Measurements from ENCODE around the gene SAMD1.
A peak's percentile ranks its signal among the peaks of the same experiment; 100 is the strongest.

Gene SAMD1

DNA sequence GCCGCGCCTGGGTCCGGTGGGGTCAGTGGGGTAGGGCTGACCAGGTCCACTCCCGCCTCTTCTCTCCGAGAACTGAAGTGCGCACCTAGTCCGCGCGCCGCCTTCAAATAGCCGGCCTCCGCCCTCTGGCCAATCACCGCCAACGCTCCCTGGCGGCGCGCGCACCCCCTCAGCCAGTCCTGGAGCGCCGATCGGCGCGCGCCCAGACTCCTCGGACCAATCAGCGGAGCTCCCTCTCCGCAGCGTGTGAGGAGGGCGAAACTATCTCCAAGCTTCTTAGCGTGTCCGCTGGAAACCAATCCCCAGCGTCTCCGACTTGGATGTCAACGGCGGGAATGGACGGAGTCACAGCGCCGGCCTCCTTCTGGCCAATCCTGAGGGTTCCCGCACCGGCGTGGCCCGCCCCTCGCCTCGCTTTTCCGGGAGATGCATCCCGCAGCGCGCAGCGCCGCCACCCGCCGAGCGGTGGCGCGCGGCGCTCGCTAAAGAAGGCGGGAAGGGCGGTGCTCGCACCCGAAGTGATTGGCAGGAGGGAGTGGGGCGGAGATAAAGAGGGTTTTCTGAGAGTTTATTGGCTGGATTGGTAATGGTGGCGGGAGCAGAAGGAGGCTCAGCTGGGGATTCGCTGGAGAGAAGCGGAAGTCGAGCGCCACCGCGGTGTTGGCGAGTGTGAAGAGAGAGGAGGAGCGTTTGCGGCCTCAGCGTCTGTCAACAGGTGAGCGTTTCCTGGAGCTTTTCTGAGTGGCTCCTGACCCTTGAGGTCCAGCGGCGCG, 46.1 kb upstream of the SAMD1 start, which contains the start of gene ASF1B:
Gene ASF1B, minus strand, starts transcription at position 81 of the 773 bp plus-strand sequence. CDS start 133 bp downstream, outside the sequence.
- Histone ChIP-seq H3K9ac (ENCODE audit: low read length) (peak within 1 kb of the TSS; percentile 85), H3K36me3 (replicated peaks; ENCODE audit: insufficient read depth, low read length) (no peaks in the 10 kb centered on the region), H3K9me3 (replicated peaks; ENCODE audit: insufficient read depth, low read length) (no peaks in the 10 kb centered on the region), H3K79me2 (ENCODE audit: low read length) (peaks cover 41% of the 10 kb centered on the region), H3K9me2 (replicated peaks; ENCODE audit: insufficient read depth, low read length) (no peaks in the 10 kb centered on the region), H4K20me1 (ENCODE audit: insufficient read depth, low read length) (no peaks in the 10 kb centered on the region), H3K4me2 (ENCODE audit: low read depth, low read length) (peak within 1 kb of the TSS; percentile 96), H3K4me1 (ENCODE audit: low read length) (peaks cover 5% of the 10 kb centered on the region; the same call in 1 of the 2 replicates), H3F3A (ENCODE audit: insufficient read depth, low read length) (peaks cover 13% of the 10 kb centered on the region; the same call in 1 of the 2 replicates), H2AFZ (ENCODE audit: low read length) (peak within 1 kb of the TSS; percentile 98), H3K27me3 (replicated peaks; ENCODE audit: insufficient read depth, low read length) (no peaks in the 10 kb centered on the region), H3K27ac (ENCODE audit: low read length) (peak within 1 kb of the TSS; percentile 91), H3K4me3 (ENCODE audit: low read length) (peak within 1 kb of the TSS; percentile 99)
- TF ChIP-seq, protein P1, sequence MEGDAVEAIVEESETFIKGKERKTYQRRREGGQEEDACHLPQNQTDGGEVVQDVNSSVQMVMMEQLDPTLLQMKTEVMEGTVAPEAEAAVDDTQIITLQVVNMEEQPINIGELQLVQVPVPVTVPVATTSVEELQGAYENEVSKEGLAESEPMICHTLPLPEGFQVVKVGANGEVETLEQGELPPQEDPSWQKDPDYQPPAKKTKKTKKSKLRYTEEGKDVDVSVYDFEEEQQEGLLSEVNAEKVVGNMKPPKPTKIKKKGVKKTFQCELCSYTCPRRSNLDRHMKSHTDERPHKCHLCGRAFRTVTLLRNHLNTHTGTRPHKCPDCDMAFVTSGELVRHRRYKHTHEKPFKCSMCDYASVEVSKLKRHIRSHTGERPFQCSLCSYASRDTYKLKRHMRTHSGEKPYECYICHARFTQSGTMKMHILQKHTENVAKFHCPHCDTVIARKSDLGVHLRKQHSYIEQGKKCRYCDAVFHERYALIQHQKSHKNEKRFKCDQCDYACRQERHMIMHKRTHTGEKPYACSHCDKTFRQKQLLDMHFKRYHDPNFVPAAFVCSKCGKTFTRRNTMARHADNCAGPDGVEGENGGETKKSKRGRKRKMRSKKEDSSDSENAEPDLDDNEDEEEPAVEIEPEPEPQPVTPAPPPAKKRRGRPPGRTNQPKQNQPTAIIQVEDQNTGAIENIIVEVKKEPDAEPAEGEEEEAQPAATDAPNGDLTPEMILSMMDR (IDR thresholded peaks at IDR 0.05; ENCODE audit: low read length): peak; percentile 78
- TF ChIP-seq EZH2phosphoT487 (IDR thresholded peaks at IDR 0.05; ENCODE audit: low read length) (no peak), EZH2 (optimal IDR thresholded peaks at IDR 0.05; ENCODE audit: low read depth, low read length) (no peak)
- peak; percentile 99 for DNase-seq

DNA sequence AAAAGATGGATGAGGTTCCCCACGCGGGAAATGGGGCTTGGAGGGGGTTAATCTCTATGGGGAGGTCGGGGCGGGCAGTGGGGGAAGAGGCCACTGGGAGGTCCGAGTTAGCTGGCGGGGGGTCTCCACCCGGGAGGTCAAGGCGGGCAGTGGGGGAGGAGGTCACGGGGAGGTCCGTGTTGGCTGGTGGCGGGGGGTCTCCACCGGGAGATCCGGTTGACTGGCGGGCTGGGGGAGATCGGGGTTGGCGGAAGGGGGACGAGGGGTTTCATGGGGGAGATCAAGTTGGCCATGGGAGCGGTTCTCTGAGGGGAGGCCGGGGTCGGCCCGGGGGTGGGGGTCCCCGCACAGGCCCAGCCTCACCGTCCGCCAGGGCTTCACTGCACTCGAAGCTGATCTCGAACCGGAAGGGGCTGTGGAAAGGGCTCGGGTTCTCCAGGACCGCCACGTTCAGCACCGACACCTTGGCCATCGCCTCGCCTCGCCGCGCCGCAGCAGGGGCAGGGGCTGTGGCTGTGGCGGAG, 45.5 kb upstream of the SAMD1 start:
- Histone ChIP-seq H3K4me1 (ENCODE audit: low read length) (peaks cover 5% of the 10 kb centered on the region; the same call in 1 of the 2 replicates), H3K27ac (ENCODE audit: low read length) (peak overlapping the region; percentile 91; the same call in 1 of the 2 replicates), H3K9me3 (replicated peaks; ENCODE audit: insufficient read depth, low read length) (no peaks in the 10 kb centered on the region), H3K27me3 (replicated peaks; ENCODE audit: insufficient read depth, low read length) (no peaks in the 10 kb centered on the region), H3K9ac (ENCODE audit: low read length) (peak overlapping the region; percentile 83), H2AFZ (ENCODE audit: low read length) (peak overlapping the region; percentile 89; the same call in 1 of the 2 replicates), H3K4me3 (ENCODE audit: low read length) (peak overlapping the region; percentile 99), H3K36me3 (replicated peaks; ENCODE audit: insufficient read depth, low read length) (no peaks in the 10 kb centered on the region), H4K20me1 (ENCODE audit: insufficient read depth, low read length) (no peaks in the 10 kb centered on the region), H3K79me2 (ENCODE audit: low read length) (peaks cover 42% of the 10 kb centered on the region), H3F3A (ENCODE audit: insufficient read depth, low read length) (peaks cover 13% of the 10 kb centered on the region; the same call in 1 of the 2 replicates), H3K9me2 (replicated peaks; ENCODE audit: insufficient read depth, low read length) (no peaks in the 10 kb centered on the region), H3K4me2 (ENCODE audit: low read depth, low read length) (peak overlapping the region; percentile 67)
- TF ChIP-seq, protein P1 (IDR thresholded peaks at IDR 0.05; ENCODE audit: low read length): no peak
- TF ChIP-seq EZH2 (optimal IDR thresholded peaks at IDR 0.05; ENCODE audit: low read depth, low read length) (no peak), EZH2phosphoT487 (IDR thresholded peaks at IDR 0.05; ENCODE audit: low read length) (no peak)
- DNase-seq: no peak

DNA sequence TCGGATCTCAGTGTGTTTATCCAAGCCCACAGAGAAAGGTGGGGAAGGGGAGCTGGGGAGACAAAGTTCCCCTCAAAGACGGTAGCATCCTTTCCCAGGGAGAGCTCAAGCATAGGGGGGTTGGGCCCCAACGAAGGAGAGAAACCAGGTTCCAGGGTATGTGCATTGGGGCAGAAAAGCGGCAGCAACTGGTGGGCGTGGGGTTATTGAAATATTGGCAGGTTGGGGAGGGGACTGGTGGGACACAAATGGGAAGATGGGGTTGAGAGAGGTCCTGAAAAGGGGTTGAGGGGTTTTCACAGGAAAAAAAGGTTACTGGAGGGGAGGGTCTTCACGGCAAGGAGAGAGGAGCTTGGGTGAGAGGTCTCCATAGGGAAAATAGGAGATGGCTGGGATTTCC, 44.8 kb upstream of the SAMD1 start:
- H3F3A ChIP-seq (ENCODE audit: insufficient read depth, low read length): peaks cover 13% of the 10 kb centered on the region; the same call in 1 of the 2 replicates
- H3K79me2 ChIP-seq (ENCODE audit: low read length): peaks cover 42% of the 10 kb centered on the region
- peak overlapping the region; percentile 67 for H3K4me2 ChIP-seq (ENCODE audit: low read depth, low read length)
- H3K9me2 ChIP-seq (replicated peaks; ENCODE audit: insufficient read depth, low read length): no peaks in the 10 kb centered on the region
- H3K9ac ChIP-seq (ENCODE audit: low read length): peak overlapping the region; percentile 83; the same call in 1 of the 2 replicates
- TF ChIP-seq EZH2 (optimal IDR thresholded peaks at IDR 0.05; ENCODE audit: low read depth, low read length) (no peak), EZH2phosphoT487 (IDR thresholded peaks at IDR 0.05; ENCODE audit: low read length) (no peak)
- TF ChIP-seq, protein P1 (IDR thresholded peaks at IDR 0.05; ENCODE audit: low read length): no peak
- H3K27me3 ChIP-seq (replicated peaks; ENCODE audit: insufficient read depth, low read length): no peaks in the 10 kb centered on the region
- H3K4me3 ChIP-seq (ENCODE audit: low read length): peak overlapping the region; percentile 99
- DNase-seq: no peak
- no peaks in the 10 kb centered on the region for H4K20me1 ChIP-seq (ENCODE audit: insufficient read depth, low read length)
- no peaks in the 10 kb centered on the region for H3K9me3 ChIP-seq (replicated peaks; ENCODE audit: insufficient read depth, low read length)
- H3K27ac ChIP-seq (ENCODE audit: low read length): no peak overlapping the region
- H3K4me1 ChIP-seq (ENCODE audit: low read length): peaks cover 5% of the 10 kb centered on the region
- H2AFZ ChIP-seq (ENCODE audit: low read length): no peak overlapping the region
- H3K36me3 ChIP-seq (replicated peaks; ENCODE audit: insufficient read depth, low read length): no peaks in the 10 kb centered on the region

Measured in MM.1S (cell line).